NCI-H510A (cell line): ENCODE results near the gene CBX7.
"Not testable (repeated sequence)": the region's sequence is repeated elsewhere in the genome, so short reads cannot be mapped to it uniquely, and the experiment has no call there.

Source experiments
- DNase-seq: peaks from one replicate; lab custom pipeline; 2025; lab: John Stamatoyannopoulos, UW

CBX7 gene

DNA sequence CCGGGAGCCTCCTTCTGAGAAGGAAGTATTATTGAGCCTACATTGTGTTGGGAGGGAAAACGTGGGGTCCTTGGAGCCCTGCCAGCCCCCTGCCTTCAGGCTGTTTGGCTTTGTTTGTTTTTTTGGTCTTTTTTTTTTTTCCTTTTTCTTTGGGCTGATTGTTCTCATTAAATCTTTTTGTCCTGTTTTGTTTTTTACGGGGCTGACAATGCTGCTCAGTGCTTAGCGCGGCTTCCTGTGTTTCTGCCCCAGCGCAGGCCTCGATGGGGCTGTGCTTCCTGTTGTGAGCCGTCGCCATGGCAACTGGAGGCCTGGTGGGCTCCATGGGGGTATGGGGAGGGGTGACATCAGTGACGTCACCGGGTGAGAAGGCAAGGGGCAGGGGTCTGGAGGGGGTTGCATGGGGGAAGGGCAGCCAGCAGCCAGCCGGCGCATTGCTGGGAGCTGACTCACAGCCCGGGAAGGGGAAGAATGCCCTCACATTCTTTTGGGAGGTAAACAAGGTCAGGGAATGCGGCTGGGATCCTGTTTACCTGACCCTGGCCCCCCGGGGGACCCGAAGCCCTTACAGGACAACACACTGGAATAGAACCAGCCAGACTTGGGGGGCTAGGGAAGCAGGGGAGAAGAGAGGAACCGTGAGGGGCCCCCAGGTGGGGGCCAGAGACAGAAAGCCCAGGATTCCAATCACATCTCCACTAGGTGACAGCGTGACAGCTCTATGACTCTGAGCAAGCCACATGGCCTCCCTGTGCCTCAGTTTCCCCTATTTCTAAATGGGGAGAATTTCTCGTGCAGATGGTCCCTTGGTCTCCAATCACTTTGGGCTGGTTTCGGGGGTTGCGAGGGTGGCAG lies 22.2 kb upstream of the CBX7 start:
- no peak for DNase-seq

DNA sequence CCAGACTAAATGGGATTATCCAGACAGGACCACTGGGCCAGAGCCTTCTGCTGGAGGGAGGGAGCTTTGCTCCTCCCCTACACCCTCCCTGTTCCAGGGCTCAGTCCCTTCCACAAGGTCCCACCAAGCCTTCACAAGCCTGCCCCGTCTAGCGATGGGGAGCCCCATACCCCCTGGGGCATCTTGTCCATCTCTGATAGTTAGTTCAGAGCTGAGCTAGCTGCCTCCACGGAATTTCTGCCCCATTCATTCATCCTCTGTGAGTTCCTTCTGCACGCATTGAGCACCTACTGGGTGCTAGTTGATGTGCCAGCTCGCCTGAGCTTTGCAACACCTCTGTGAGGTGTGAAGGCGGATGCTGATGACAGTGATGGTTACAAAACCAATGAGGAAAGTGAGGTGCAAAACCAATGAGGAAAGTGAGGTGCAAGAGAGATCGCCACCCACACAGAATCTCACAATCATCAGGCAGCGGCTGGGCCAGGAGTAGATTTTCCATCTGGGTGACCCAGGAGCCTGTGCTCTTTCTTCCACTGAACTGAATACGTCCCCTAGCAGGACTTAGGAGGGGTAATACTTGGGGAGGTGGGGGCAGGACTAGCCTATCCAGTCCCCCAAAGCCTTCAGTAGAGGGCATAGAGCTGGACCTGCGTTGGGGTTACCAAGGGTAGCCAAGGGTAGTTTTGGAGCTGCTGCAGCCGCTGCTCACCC lies 21.5 kb upstream of the CBX7 start:
- no peak for DNase-seq

DNA sequence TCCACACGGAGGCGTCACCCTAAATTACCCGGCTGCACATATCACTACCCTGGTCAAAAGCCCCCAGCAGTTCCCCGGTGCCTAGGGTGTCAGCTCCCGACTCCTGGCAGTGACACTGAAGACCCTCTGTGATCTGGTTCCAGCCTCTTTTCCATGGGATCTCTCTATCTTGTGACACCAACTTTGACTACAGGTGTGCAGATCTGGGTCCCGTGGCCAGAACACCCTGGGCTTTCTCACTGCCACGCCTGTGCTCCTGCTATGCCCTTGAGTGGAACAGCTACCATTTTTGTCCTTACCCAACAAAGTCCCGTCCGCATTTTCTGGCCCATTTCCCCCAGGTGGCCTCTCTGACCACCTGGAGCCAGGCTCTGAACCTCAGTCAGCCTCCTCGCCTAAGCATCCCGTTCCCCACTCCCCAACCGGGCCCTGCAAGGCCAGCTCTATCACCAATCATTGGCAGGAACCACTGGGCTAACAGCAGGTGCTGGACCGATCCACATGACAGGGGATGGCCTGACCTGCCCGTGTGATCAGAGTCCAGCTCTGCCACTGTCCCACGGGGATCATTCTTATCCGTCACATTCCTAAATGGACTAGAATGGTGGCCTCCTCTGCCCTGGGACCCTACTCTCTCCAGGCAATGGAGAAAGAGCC lies 20.7 kb upstream of the CBX7 start:
- DNase-seq = no peak

DNA sequence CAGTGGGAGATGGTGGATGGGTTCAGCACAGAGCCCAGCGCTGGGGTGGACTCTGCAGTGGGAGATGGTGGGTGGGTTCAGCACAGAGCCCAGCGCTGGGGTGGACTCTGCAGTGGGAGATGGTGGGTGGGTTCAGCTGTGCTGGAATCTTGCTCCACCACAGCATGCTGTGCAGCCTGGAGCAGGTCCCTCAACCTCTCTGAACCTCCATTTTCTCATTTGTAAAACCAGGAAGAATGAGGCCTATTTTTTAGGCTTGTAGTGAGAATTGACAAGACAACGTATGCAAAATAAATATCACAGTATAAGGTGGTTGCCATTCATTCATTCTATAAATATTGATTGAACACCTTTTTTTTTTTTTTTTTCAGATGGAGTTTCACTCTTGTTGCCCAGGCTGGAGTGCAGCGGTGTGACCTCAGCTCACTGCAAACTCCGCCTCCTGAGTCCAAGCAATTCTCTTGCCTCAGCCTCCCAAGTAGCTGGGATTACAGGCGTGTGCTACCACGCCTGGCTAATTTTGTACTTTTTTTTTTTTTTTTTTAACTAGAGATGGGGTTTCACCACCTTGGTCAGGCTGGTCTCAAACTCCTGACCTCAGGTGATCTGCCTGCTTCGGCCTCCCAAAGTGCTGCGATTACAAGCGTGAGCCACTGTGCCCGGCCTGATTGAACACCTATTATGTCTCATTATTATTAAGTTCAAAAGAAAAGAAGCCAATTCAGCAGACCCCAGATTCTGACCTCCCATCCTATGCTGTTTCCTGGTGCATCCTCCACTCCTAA lies 20.0 kb upstream of the CBX7 start:
- DNase-seq = not testable (repeated sequence)

DNA sequence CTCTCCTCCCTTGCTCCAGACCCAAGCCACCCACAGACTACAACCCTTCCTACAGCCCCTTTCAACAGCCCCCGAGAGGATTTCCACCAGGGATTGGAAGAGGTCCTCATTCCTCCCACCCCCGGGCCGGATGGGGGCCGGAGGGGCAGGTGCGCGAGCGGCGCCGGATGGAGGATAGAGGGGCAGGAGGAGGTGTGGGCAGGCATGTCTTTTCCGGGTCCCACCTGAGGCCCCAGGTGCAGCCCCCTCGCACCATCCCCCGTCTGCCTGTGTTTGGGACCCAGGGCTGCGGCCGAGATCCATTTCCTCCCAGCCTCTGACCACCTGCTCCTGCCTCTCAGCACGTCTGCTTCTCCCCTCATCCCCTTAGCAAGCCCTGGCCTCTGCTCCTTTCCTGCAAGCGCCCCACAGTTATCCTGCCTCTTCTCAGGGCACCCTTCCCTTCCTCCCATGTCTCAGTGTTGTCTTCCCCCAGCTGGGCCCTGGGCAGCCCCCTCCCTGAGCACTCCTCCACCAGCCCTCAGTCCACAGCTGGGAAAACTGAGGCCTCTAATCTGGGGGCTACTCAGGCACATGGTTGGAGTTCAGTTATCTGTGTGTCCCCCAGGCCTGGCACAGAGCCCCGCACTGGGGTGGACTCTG lies 19.3 kb upstream of the CBX7 start:
- DNase-seq = no peak

DNA sequence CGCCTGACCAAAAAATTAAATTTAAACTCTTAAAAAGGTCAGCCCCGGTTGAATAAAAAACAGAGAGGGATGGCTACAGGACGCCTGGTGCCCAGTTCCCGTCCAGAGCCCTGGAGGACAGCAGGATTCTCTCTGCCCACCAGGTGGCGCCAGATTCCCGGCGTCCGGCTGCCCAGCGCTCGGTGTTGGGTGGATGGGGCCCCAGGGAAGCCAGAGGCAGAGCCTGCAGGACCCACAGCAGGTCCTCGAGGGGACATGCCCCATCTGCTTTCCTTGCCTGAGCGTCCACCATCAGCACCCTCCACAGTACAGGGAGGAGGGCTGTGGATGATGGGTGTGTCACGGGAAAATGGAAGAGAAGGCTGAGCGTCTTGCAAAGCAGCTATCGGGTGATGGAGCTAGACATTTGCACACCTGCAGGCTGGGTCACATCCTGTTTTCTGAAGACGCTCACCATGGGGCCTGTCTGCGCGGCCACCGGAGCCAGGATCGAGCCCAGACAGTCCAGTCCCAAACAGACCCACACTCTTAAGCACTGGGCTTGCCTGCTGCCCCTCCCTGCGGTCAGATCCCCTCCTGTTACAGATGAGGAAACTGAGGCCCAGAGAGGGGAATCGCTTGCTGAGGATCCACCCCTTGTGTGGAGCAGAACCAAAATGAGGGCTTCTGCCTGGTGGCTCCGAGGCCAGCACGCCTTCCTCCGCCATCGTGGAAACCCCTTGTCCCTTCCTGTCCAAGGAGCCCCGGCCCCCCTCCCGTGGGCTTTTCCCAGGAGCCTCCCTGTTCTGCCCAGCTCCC lies 18.5 kb upstream of the CBX7 start:
- peak; percentile 53 for DNase-seq

DNA sequence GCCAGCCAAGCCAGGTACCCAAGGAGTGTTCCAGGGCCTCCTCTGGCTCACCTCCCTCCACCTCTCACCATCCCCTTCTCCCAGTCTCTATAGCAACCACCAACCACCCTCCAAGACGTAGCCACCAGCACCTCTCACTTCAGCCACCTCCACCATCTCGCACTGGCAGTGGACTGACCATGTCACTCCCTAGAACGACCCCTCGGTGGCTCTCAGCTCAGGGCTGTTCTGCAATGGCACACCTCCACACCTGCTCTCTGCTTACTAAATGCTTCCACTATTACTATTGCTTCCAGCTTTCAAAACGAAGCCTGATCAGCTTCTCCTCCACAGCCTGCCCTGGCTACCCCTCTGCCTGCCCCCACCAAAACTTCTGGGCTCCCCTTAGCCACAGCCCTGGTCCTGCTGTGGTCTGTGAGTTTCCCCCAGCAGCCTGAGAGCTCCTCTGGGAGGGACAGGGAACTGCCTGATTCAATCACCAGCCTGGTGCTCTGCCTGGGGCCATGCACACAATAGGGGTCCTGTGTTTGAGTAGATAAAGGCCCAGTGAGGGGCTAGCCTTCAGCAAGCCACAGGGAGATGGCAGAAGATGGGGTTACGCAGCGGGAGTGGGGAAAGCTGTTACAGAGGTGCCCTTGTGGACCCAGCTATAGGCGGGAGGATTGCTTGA lies 17.5 kb upstream of the CBX7 start:
- no peak for DNase-seq

DNA sequence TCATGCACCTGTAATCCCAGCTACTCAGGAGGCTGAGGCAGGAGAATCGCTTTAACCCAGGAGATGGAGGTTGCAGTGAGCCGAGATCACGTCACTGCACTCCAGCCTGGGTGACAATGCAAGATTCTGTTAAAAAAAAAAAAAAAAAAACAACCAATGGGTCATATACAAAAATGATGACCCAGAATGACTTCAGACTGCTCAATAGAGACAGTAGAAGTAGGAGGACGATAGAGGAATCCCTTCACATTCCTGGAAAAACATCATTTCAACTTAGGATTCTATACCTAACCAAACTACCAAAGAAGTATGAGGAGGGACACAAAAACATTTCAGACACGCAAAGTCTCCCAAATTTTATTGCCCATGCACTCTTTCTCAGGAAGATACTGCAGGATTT lies 14.1 kb upstream of the CBX7 start:
- DNase-seq = no peak

DNA sequence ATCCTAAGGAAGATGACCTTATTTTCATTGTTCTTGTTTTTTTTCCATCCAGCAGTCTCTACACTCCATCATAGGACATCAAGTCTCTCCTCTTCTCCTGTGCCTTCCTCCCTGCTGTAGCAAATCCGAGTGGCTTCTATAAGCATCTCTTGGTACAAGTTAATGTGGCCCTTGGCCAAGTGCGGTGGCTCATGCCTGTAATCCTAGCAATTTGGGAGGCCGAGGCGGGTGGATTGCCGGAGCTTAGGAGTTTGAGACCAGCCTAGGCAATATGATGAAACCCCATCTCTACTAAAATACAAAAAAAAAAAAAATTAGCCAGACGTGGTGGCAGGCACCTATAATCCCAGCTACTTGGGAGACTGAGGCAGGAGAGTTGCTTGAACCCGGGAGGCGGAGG lies 3.6 kb upstream of the CBX7 start:
- not testable (repeated sequence) for DNase-seq

DNA sequence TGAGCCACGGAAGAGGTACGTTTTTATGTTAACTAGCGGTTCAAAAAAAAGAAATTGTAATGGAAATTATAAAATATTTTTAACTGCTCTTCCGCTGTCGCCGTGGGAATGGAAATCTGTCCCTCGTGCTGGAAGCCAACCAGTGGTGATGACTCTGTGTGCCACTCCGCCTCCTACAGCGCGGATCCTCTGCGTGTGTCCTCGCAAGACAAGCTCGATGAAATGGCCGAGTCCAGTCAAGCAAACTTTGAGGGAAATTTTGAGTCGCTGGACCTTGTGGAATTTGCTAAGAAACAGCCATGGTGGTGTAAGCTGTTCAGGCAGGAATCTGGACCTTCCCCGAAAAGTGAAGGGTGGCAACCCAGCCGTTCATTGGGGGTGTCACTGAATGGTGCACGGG lies 2.9 kb upstream of the CBX7 start:
- no peak for DNase-seq

DNA sequence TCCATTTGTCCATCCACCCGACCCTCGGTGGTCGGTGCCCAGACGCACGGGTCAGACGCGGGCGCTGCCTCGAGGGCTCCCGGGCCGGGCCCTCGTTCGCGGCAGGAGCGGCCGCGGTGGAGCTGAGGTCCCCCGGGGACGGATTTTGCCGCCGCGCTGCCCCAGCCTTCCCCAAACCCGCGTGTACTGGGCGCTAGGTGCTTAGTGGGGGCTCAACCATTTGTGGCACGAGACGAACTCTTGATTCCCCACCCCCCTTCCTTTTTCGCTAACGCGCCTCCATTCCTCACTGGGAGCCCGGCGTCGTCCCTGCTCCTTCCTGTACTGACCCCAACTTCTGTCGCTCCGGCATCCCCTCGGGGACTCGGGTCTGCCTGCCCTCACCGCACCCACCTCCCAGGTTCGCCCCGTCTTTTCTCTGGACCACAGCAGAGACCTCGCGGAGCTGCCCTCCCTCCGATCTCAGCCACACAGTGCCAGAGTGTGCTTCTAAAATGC lies 789 bp upstream of the CBX7 start:
- DNase-seq = no peak

DNA sequence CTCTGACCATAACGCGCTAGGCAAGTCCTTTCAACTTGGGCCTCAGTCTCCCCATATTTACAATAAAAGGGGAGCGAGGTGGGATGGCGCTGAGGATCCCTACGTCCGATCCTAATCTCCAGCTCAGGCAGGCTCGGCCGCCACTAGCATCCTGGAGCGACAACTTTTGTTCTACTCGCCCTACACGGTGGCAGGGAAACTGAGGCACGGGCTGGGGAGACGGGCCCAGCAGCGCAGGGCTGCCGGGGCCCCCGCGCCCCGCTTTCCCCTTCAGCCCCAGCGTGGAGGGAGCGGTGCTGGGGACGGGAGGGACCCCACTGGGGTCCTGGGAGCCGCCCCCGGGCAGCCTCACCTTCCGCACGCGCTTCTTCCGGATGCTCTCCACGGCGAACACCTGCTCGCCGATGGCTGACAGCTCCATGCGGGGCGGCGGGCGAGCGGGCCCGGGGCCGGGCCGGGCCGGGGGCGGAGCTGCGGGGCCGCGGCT lies 413 bp downstream of the CBX7 start:
- DNase-seq = no peak

DNA sequence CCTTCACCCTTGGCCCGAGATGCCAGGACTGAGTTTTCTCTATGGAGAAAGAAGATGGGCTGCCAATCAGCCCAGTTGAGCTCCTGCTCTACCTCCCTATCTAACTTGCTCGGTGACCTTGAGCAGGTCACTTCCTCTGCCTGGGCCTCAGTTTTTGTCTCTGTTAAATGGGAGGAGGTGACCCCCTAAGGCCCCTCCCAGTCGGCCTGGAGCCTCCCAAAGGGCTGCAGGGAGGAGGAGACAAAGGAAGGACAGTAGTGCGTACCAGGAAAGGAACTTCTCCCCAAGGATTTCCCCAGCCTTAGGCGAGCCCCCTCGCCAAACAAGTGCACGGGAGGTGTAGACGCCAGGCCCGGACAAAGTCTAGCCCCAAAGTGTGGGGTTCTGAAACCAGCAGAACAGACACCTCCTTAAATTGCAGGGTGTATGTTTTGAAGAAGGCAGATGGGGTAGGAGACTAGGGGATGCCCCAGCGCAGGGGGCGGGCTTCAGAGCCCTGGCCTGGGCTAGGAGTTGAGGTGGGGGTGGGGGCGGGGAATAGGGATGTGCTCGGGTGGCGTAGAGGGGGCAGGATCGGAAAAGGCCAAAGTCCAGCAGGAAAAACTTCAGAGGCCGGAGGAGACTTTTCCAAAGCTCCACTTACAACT lies 1.0 kb downstream of the CBX7 start:
- DNase-seq = no peak

DNA sequence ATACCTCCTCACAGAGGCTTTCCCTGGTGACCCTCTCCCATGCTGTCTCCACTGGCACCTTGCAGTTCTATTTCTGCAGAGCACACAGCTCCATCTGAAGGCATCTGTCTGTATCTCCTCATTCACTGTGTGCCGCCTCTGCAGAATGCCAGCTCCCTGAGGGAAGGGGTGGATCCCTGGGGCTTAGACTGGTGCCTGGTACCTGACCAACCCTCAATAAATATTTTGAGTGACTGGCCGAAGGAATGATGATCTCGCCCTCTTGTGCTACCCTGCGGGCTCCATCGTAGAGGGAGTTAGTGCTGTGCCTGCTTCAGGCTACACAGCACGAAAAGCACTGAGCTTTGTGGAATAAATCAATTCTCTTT lies 1.6 kb downstream of the CBX7 start:
- DNase-seq = no peak

DNA sequence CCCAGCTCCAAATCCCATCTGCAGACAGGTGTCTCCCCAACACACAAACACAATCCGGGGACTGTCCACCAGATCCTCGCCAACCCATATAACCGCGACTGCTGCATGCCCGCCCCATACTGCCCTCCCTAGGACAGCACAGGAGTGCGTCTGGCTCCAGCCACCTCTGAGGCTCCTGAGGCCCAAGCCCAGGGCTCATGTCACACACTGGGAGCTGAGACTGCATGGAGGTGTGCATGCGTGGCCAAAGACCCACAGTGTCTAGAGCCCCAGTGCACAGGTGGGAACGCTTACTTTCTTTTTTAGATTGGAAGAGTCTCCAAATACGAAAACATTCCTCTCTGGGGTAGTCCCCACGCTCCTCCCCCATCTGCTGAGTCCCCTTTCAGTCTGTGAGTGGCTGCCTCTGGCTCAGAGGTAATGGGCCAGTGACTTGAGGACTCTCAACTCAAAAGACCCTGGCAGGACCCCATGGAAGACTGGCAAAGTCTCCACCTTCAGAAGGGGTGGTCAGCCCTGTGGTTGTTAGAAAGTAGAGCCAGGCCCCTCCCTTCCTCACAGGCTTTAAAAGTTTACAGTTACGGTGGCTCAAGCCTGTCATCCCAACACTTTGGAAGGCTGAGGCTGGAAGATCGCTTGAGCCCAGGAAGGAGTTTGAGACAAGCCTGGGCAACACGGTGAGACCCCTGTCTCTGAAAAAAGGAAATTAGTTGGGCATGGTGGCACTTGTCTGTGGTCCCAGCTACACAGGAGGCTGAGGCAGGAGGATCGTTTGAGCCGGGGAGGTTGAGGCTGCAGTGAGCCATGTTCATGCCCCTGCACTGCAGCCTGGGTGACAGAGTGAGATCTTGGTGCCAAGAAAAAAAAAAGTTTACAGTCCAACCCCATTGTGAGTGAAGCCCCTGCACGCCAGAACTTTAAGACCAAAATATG lies 2.3 kb downstream of the CBX7 start:
- no peak for DNase-seq

DNA sequence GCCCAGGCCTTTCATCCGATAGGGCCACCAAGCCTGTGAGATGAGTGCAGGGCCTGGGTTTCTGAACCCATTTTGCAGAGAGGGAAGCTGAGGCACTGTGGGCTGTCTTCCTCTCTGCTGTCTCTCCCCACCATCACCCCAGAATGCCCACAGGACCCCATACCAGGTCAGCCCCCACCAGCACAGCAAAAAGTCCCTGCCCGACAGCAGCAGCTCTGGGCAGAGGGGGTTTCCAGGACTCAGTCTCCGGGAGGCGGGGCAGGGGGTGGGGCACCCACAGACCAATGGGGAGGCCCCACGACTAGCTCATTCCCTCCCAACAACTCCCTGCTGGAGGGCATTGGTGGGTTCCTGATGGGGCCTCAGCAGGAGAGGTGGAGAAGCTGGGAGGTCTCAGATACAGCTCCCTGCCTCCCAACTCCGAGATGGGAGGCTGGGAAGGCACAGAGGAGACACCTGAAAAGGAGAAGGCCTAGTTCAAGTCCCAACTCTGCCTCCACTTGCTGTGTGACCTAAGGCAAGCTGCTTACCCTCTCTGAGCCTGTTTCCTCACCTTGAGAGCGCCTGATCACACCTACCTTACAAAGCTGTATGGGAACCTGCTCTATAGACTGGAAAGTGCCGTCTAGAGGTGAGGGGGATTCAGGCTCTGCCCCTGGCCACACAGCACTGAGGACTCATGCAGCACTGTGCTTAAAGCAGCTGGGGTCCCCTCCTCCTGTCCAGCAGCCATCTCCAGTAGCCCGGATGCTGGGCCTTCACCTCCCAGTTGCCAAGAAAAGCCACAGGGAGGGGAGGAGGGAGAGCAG lies 3.5 kb downstream of the CBX7 start:
- no peak for DNase-seq

DNA sequence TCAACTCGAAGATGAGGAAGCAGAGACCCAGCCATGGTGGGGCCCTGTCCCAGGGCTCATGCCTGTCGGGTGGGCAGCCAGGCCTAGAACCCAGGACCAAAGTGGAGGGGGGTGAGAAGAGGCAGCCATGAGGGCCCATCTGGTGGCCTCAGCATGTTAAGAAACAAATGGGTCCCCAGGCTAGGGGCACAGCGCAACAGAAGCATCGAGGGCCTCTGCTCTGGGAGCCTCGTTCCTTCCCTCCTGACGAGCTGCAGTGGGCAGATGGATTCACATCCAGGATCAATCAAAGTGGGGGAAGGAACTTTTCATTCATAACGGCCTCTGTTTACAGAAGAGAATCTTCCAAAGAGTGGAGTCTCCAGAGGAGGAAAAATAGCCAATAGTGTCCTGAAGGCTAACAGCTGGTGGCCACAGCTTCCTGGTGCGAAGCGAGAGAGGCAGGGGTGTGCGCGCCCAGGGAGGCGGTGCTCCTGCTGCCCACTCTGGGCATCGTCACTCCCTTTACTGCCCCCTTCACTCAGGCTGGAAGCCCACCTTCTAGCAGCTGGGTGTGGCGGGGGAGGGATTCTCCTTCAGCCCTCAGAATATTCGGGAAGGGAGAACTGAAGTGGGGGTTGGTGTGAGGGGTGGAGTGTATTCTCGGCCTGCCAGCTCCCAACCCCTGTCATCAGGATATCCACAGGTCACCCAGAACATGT lies 4.3 kb downstream of the CBX7 start:
- no peak for DNase-seq
